CD4-positive, alpha-beta T cell treated with Interleukin-12 subunit alpha and Interleukin-12 subunit beta, for 1 hour (primary cell): ENCODE results near the gene ARHGAP8.

Source experiments
- DNase-seq: peaks from one replicate; pipeline ENCODE4 v3.0.0-alpha.2; 2020

Gene ARHGAP8

DNA sequence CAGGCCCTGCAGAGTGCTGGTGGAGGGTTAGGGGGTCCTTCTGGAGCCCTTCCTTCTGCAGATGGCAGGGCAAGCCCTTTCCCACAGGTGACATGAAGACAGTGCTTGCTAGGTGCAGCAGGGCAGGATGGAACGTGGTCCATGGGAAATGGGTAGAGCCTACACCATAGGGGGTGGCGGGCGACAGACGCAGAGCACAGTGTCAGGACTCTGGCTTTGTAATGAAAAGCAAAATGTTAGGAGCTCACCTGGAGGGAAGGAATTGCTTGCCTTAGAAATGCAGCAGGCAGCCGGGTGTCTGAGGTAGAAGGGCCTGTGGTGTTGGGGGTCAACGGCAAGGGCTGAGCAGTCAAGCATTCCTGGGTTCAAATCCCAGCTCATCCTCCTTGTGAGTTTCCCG, 54.9 kb downstream of the ARHGAP8 start:
- no peak for DNase-seq

DNA sequence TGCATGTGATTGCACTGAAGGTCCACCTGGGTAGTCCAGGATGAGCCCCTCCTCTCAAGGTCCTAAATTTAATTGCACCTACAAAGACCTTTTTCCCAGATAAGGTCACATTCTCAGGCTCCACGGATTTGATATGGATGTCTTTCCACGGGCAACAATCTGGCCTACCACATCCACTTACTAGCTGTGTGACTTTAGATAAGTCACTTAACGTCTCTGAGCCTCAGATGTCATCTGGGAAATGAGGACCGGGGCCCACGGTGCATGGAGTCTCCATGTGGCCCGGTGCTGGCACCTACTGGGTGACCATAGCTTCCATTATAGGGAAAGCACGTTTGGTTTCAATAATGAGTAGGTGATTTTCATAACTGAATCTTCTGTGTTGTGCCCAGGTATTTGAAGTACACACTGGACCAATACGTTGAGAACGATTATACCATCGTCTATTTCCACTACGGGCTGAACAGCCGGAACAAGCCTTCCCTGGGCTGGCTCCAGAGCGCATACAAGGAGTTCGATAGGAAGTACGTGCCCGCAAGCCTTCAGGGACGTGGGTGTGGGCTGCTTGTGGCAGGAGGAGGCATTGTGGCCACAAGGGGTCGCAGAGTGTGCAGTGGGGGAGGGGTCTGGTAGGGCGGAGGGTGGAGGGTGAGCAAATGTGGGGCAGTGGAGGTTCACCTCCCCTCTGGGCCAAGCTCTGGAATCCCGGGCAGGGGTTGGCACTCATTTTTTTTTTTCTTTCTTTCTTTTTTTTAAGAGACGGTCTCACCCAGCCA, 55.7 kb downstream of the ARHGAP8 start:
- DNase-seq, result no peak

DNA sequence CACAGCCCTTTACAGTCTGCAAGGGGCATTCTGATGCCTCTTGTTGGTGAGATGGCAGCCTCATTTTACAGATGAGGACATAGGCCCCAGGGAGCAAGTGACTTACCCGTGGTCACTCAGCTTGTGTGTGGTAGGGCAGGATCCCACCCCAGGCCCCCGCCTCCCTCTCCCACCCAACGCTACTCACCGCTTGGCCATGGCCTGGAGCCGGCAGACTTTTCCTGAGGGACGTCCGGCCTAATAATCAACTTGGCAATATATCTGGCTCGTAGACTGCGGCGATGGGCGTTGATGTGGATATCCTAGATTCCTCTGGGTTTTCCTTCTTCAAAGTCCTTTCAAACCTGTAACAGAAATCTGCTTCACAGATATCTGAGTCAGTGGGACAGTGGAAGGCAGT, 57.1 kb downstream of the ARHGAP8 start:
- DNase-seq, result no peak

DNA sequence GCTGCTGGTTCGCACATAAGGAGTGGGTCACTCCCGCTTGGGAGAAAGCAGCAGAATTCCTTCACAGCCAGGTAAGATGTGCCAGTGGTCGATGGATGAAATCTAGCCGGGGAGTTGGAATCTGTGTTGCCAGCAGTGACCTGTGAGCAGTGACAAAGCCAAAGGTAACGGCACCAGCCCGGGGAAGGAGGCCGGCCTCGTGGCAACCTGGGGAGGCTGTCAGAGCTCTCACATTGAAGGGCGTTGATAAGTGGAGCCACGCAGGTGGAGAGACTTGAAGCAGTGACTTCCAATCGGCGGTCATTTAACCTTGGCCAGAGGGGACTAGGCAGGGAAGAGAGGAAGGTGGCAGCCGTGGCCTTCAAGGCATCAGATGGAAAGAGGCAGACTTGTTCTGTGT, 58.8 kb downstream of the ARHGAP8 start:
- no peak for DNase-seq

DNA sequence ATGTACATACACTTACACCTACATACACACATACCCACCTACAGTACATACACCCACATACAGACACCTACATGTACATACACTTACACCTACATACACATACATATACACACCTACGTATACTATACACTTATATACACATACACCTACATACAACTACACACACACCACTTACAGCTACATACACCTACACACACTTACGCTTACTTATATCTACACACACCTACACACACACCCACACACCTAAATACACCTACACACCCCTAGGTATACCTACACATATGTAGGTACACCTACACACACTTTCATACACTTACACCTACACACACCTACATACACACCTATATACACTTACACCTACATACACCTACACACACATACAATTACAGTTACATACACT, 61.0 kb downstream of the ARHGAP8 start:
- no peak for DNase-seq

DNA sequence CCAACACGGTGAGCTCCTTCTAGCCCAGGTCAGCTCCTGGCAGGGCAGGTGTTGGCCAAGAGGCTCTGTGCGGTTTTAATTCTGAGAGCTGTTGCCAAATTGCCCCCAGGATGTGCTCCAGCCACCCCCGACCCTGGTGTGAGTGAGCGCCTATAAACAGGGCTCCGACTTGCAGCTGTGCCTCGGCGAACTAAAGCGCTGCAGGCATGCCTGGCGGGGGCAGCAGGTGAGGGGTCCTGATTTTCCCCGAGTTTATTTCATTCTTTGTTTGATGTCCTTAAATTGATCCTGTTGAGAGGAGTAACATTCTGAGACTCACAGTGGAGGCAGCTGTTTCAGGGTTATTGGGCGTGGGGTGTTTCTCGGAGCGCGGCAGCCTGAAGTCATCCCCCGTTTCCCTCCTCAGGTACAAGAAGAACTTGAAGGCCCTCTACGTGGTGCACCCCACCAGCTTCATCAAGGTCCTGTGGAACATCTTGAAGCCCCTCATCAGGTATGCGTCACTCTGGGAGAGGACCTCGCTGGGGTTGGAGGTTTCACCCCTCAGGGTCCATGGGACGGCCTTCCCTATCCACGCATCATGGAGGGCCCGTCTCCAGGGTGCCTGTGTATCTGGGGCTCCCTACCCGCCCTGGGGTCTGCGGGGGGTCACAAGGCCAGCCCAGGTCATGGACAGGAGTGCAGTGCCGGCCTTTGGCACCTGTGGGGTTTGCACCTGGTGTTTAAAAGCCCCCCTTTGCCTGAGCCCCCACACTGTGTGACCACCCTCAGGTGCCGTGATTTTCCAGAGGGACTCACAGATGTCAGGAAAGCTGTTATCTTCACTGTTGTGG, 62.1 kb downstream of the ARHGAP8 start:
- DNase-seq, result no peak

GRCh38 chr22:44815099-44816070, 63.0 kb downstream of the ARHGAP8 start:
- DNase-seq, result no peak

DNA sequence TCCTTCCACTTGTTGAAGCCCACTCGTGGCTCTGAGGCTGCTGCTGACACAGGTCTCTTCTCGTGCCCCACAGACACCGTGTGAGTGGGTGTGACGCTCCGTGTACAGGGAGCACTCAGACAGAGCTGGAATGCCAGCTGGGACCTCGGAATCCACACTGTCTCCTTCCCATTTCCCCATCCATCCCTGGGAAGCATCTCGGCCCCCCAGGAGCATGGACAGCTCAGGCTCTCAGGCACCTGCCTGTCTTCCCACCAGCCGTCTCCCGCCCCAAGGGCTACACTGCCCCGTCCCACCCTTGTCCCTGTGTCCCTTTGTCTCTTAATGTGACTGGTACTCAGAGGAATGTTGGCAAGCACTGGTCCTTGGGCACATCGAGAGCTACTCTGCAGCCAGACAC, 63.8 kb downstream of the ARHGAP8 start:
- DNase-seq, result no peak

DNA sequence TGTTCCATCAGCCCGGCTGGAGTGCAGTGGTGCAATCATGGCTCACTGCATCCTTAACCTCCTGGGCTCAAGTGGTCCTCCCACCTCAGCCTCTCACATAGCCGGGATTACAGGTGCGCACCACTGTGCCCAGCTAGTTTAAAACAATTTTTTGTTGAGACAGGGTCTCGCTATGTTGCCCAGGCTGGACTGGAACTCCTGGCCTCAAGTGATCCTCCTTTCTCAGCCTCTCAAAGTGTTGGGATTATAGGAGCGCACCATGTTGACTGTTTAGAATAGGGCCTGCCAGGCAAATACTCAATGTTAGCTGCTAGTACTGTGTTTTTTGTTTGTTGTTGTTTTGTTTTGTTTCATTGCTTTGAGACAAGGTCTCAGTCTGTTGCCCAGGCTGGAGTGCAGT, 66.4 kb downstream of the ARHGAP8 start:
- no peak for DNase-seq

GRCh38 chr22:44819966-44820631, 67.7 kb downstream of the ARHGAP8 start:
- DNase-seq, result no peak

- no peak for DNase-seq
Measured at GRCh38 chr22:44821741-44822475, 69.5 kb downstream of the ARHGAP8 start.

GRCh38 chr22:44822534-44822933, 70.2 kb downstream of the ARHGAP8 start:
- no peak for DNase-seq

DNA sequence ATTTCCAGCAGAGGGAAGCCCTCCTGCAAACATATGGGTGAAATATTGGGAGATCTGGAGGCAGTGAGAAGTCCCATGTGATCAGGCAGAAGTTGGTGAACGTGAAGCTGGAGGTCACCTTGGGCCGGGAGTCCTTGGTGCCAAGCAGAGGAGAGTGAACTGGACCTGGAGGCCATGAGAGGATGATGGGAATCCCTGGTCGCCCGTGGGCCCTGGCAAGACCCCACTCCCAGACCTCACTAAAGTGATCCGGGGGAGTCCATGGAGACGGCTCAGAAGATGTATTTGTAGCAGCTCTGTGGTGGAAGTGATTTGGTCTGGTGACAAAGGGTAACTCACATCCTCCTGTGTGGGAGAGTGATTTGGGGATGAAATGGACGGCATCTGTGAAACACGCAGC, 71.0 kb downstream of the ARHGAP8 start:
- DNase-seq, result no peak

DNA sequence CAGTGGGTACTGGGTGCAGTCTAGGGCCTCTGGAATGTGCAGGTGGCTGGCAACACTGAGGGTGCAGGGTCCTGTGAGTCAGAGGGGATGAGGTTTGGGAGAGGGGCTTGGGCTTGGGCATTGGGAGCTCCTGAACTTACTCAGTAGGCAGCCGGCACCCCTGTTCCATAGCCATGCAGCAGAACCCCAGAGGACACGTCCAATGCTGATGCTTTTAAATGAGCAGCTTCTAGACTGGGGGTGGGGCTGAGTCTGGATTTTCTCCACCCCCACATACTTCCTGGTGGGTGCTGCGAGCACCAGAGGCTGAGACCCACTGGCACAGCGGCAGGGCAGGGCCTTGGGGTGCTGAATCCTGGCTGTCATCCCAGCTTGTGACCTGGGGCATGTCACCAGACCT, 71.4 kb downstream of the ARHGAP8 start:
- DNase-seq, result no peak

DNA sequence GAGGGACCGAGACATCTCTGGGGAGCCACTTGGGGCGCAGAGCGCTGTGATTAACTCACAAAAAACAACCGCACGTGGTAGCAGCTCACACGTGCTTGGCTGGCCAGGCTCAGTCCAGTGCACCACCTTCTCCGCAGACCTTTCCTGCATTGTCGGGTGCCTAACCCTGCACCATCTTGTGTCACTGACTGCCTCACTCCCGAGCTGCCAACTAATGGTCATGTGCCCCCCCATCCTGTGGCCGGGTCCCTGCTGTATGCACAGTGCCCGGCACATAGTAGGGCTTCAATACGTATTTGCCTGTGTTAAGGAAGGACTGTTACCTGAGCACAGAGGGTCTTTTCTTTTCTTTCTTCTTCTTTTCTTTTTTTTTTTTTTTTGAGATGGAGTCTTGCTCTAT, 71.9 kb downstream of the ARHGAP8 start:
- DNase-seq, result no peak

GRCh38 chr22:44825310-44826150, 73.2 kb downstream of the ARHGAP8 start:
- no peak for DNase-seq

DNA sequence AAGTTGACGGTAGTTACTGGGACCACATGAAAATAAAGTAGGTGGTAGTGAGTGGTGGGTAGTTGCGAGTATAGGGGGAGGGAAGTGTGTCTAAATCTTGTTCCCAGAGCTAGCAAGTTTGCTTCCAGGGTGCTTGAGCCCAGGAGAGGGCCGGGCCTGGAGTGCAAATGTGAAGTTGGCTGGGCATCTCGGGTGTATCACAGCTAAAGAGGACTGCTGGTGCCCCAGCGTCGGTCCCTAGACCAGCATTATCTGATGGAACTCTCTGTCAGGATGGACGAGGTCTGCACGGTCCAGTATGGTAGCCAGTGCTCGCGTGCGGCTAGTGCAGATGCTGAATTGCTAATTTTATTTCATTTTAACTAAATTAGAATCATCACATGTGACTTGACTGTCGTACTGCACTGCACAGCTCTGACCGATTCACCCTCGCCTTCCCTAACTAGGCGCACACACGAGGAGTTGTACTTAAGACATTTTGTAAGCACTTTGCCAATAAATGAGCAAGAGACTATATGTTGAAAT, 75.4 kb downstream of the ARHGAP8 start:
- no peak for DNase-seq

DNA sequence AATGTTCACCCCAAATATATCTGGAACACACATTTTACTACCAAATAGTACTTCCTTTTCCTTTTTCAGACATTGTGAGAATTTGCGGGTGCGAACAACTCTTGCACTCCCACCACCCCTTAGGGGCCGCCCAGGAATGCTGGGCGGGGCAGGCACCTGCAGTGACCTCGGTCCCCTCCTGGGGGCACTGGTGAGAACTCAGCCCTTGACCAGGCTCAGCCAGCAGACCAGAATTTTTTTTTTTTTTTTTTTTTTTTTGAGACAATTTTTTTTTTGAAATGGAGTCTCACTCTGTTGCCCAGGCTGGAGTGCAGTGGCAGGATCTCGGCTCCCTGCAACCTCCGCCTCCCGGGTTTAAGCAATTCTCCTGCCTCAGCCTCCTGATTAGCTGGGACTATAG, 75.8 kb downstream of the ARHGAP8 start:
- no peak for DNase-seq

GRCh38 chr22:44831885-44832284, 79.5 kb downstream of the ARHGAP8 start:
- no peak for DNase-seq

GRCh38 chr22:44834065-44834464, 81.7 kb downstream of the ARHGAP8 start:
- no peak for DNase-seq

- DNase-seq, result no peak
Measured at GRCh38 chr22:44837481-44837880, 85.1 kb downstream of the ARHGAP8 start.
